SK-N-SH (cell line): ENCODE data around the gene TFR2. TPM values are rescaled to one million over a fixed set of nuclear protein-coding genes. Genes with fewer than 3 reads are reported as not detected.
A peak's percentile ranks its signal among the peaks of the same experiment; 100 is the strongest.

ENCODE experiments used
- CTCF ChIA-PET: fragments of 300-600, 350-600 bp; formaldehyde crosslinking; extraction: SDS; loops from one replicate; lab custom pipeline; 2021; lab: Yijun Ruan, JAX
- POLR2A ChIA-PET: fragments of 350-600 bp; sonication (Branson Sonifier 250); formaldehyde crosslinking; extraction: SDS; loops from one replicate; lab custom pipeline; 2020; ENCODE audit warnings: antibody characterized with exemption, inconsistent platforms; lab: Yijun Ruan, JAX
- DNase-seq: peaks from one replicate; pipeline ENCODE4 v3.0.0; 2012
- H2AFZ ChIP-seq: fragments of 200-600 bp; sonication (generic); 2 replicates; pipeline ENCODE4 v1.8.1; 2016; ENCODE audit warnings: antibody characterized with exemption, mild to moderate bottlenecking, low read depth
- H3F3A ChIP-seq: fragments of 200-600 bp; sonication (generic); replicated peaks from 2 replicates; pipeline ENCODE3; 2016; ENCODE audit warnings: antibody characterized with exemption, mild to moderate bottlenecking; ENCODE audit not compliant: insufficient read depth
- H3K27ac ChIP-seq, 2 experiments: fragments of 200-500 bp in 1 of 2; fragments of 200-600 bp in 1 of 2; sonication (Bioruptor generic) in 1 of 2; sonication (generic), shearing (Covaris generic) in 1 of 2; 2 replicates each; pipeline versions ENCODE4 v1.5.1 to v1.6.1; 2014 to 2016; ENCODE audit warnings: low read depth in 2 of 2, inconsistent platforms in 1 of 2, low read length in 1 of 2, mild to moderate bottlenecking in 1 of 2, mixed read lengths in 1 of 2
- H3K27me3 ChIP-seq: fragments of 200-600 bp; sonication (generic), shearing (Covaris generic); 2 replicates; pipeline ENCODE4 v1.6.1; 2016; ENCODE audit warnings: mixed run types; ENCODE audit not compliant: insufficient read depth
- H3K36me3 ChIP-seq, 2 experiments: fragments of 200-500 bp in 1 of 2; fragments of 200-600 bp in 1 of 2; sonication (Bioruptor generic) in 1 of 2; sonication (generic) in 1 of 2; replicated peaks in 1 of 2; 2 replicates each; pipeline versions ENCODE3 to v1.5.1; 2014 to 2016; ENCODE audit warnings: low read length in 1 of 2, mild to moderate bottlenecking in 1 of 2; ENCODE audit not compliant: insufficient read depth in 2 of 2, control insufficient read depth in 1 of 2
- H3K4me1 ChIP-seq, 2 experiments: fragments of 200-500 bp in 1 of 2; fragments of 200-600 bp in 1 of 2; sonication (Bioruptor generic) in 1 of 2; sonication (generic), shearing (Covaris generic) in 1 of 2; 2 replicates each; pipeline versions ENCODE4 v1.5.1 to v1.6.1; 2014 to 2016; ENCODE audit warnings: low read depth in 1 of 2, low read length in 1 of 2, mixed run types in 1 of 2; ENCODE audit not compliant: insufficient read depth in 2 of 2, control insufficient read depth in 1 of 2
- H3K4me2 ChIP-seq: fragments of 200-600 bp; sonication (generic), shearing (Covaris generic); 2 replicates; pipeline ENCODE4 v1.6.1; 2017; ENCODE audit warnings: mixed run types
- H3K4me3 ChIP-seq, 2 experiments: fragments of 200-500 bp in 1 of 2; fragments of 200-600 bp in 1 of 2; sonication (Bioruptor generic) in 1 of 2; sonication (generic), shearing (Covaris generic) in 1 of 2; 2 replicates each; pipeline versions ENCODE4 v1.5.1 to v1.8.1; 2014 to 2016; ENCODE audit warnings: low read depth in 2 of 2, inconsistent platforms in 1 of 2, low read length in 1 of 2, mild to moderate bottlenecking in 1 of 2, mixed read lengths in 1 of 2, moderate library complexity in 1 of 2
- H3K79me2 ChIP-seq: fragments of 200-600 bp; sonication (generic); 2 replicates; pipeline ENCODE4 v1.8.1; 2017; ENCODE audit warnings: mild to moderate bottlenecking; ENCODE audit not compliant: insufficient read depth
- H3K9ac ChIP-seq: fragments of 200-600 bp; sonication (generic); 2 replicates; pipeline ENCODE4 v1.6.1; 2017; ENCODE audit warnings: mixed run types
- H3K9me2 ChIP-seq: fragments of 200-600 bp; sonication (generic); 2 replicates; pipeline ENCODE4 v1.6.1; 2017; ENCODE audit warnings: mixed run types
- H3K9me3 ChIP-seq: fragments of 200-600 bp; sonication (generic); 2 replicates; pipeline ENCODE4 v1.6.1; 2017; ENCODE audit warnings: mixed run types, mild to moderate bottlenecking, moderate library complexity
- H4K20me1 ChIP-seq: fragments of 200-600 bp; sonication (generic); 2 replicates; pipeline ENCODE4 v1.6.1; 2017; ENCODE audit warnings: mild to moderate bottlenecking, mixed run types; ENCODE audit not compliant: insufficient read depth
- EP300 ChIP-seq, 2 experiments: IDR thresholded peaks; 2 replicates each; pipeline versions ENCODE4 v1.4.0 to v1.6.1; 2012; ENCODE audit warnings: borderline replicate concordance in 1 of 2, low read depth in 1 of 2, low read length in 1 of 2
- EZH2phosphoT487 ChIP-seq: fragments of 200-600 bp; sonication (generic); IDR thresholded peaks from 2 replicates; pipeline ENCODE4 v1.6.1; 2017; ENCODE audit warnings: low read depth, mixed run types, mild to moderate bottlenecking, antibody characterized with exemption, moderate library complexity, borderline replicate concordance
- FOSL2 ChIP-seq: IDR thresholded peaks from 2 replicates; pipeline ENCODE4 v1.4.0; 2012; ENCODE audit warnings: low read depth, mild to moderate bottlenecking, moderate library complexity, borderline replicate concordance
- FOXJ3 ChIP-seq: sonication (generic); formaldehyde crosslinking; IDR thresholded peaks from 2 replicates; pipeline ENCODE4 v1.5.1; 2020; ENCODE audit warnings: mild to moderate bottlenecking, missing genetic modification reagents
- GABPA ChIP-seq: IDR thresholded peaks from 2 replicates; pipeline ENCODE4 v1.4.0; 2012; ENCODE audit warnings: low read depth, mild to moderate bottlenecking
- JUND ChIP-seq: IDR thresholded peaks from 2 replicates; pipeline ENCODE4 v1.4.0; 2012
- MEF2A ChIP-seq: IDR thresholded peaks from 2 replicates; pipeline ENCODE4 v1.4.0; 2012; ENCODE audit warnings: low read depth, borderline replicate concordance
- MXI1 ChIP-seq: IDR thresholded peaks from 2 replicates; pipeline ENCODE4 v1.6.1; 2012; ENCODE audit warnings: mild to moderate bottlenecking, low read depth, low read length, improper control_type of control experiment
- NRF1 ChIP-seq: IDR thresholded peaks from 2 replicates; pipeline ENCODE4 v1.6.1; 2012; ENCODE audit warnings: low read depth, mild to moderate bottlenecking, low read length
- POLR2AphosphoS5 ChIP-seq: IDR thresholded peaks from 2 replicates; pipeline ENCODE4 v1.6.1; 2012; ENCODE audit warnings: low read depth, low read length
- RAD21 ChIP-seq: IDR thresholded peaks from 2 replicates; pipeline ENCODE4 v1.6.1; 2012; ENCODE audit warnings: mild to moderate bottlenecking, low read length
- RCOR1 ChIP-seq: fragments of 150-350 bp; IDR thresholded peaks from 2 replicates; pipeline ENCODE4 v1.6.1; 2017; ENCODE audit warnings: antibody characterized with exemption, low read length
- RFX5 ChIP-seq: IDR thresholded peaks from 2 replicates; pipeline ENCODE4 v1.6.1; 2012; ENCODE audit warnings: mild to moderate bottlenecking, improper control_type of control experiment, low read length
- RXRA ChIP-seq: IDR thresholded peaks from 2 replicates; pipeline ENCODE4 v1.4.0; 2012; ENCODE audit warnings: low read depth, mild to moderate bottlenecking, borderline replicate concordance
- SIN3A ChIP-seq: IDR thresholded peaks from 2 replicates; pipeline ENCODE4 v1.6.1; 2012; ENCODE audit warnings: low read depth, mild to moderate bottlenecking, low read length, moderate library complexity, borderline replicate concordance
- SMC3 ChIP-seq: IDR thresholded peaks from 2 replicates; pipeline ENCODE4 v1.6.1; 2012; ENCODE audit warnings: low read depth, low read length, improper control_type of control experiment
- TAF1 ChIP-seq: IDR thresholded peaks from 2 replicates; pipeline ENCODE4 v1.6.1; 2012; ENCODE audit warnings: low read depth, mild to moderate bottlenecking, low read length, moderate library complexity, borderline replicate concordance
- TCF12 ChIP-seq: IDR thresholded peaks from 2 replicates; pipeline ENCODE4 v1.4.0; 2012
- TEAD4 ChIP-seq: IDR thresholded peaks from 2 replicates; pipeline ENCODE4 v1.4.0; 2012; ENCODE audit warnings: mild to moderate bottlenecking, borderline replicate concordance; ENCODE audit not compliant: insufficient read depth
- YY1 ChIP-seq: IDR thresholded peaks from 2 replicates; pipeline ENCODE4 v1.4.0; 2012; ENCODE audit warnings: low read depth, mild to moderate bottlenecking
- WGBS: methylation state at CpG from one replicate; pipeline ENCODE4 v1.1.6; 2017; ENCODE audit warnings: low lambda C conversion rate; 5-methylcytosine and 5-hydroxymethylcytosine counted together
- polyA plus RNA-seq, 3 experiments: library from polyadenylated mRNA; depleted of rRNA; stranded (reverse); fragments of >200 nt; gene quantifications; 2 replicates each; pipeline ENCODE4 v1.2.3, GENCODE V29; 2012
- TF ChIP-seq, protein P1 (sequence below): fragments of 150-350 bp; IDR thresholded peaks from 2 replicates; pipeline ENCODE4 v1.6.1; 2016; ENCODE audit warnings: mild to moderate bottlenecking, low read depth, low read length
- TF ChIP-seq, protein P2 (sequence below): IDR thresholded peaks from 2 replicates; pipeline ENCODE4 v1.6.1; 2012; ENCODE audit warnings: mild to moderate bottlenecking, low read depth, low read length, moderate library complexity
- TF ChIP-seq, protein P3 (sequence below): fragments of 150-350 bp; IDR thresholded peaks from 2 replicates; pipeline ENCODE4 v1.6.1; 2017; ENCODE audit warnings: antibody characterized with exemption, low read length, low read depth, borderline replicate concordance
- TF ChIP-seq, protein P4 (sequence below): IDR thresholded peaks from 2 replicates; pipeline ENCODE4; 2012
- TF ChIP-seq, protein P5 (sequence below): IDR thresholded peaks from 2 replicates; pipeline ENCODE4 v1.4.0; 2012; ENCODE audit warnings: low read depth

TFR2 gene
- polyA plus RNA-seq, 1 of the 3 experiments (the other 2 are of a cell fraction), result 0.30 TPM

GRCh38 chr7:100675581-100676350 is 34.4 kb upstream of the TFR2 start:
- Histone ChIP-seq H3F3A (peaks cover 48% of the 10 kb centered on the region), H3K4me2 (peak overlapping the region; percentile 95), H3K9me2 (no peaks in the 10 kb centered on the region), H3K4me3 (peak overlapping the region; percentile 83 to 98), H4K20me1 (peaks cover 49% of the 10 kb centered on the region), H3K36me3 (peaks cover 23 to 41% of the 10 kb centered on the region in 2 experiments), H3K79me2 (peaks cover 49% of the 10 kb centered on the region), H3K4me1 (peaks cover 0 to 35% of the 10 kb centered on the region in 2 experiments; a peak in 1 of 4 replicates), H3K9ac (peak overlapping the region; percentile 87; the same call in 1 of the 2 replicates), H3K27ac (peak overlapping the region; percentile 66 to 90; a peak in 3 of 4 replicates), H2AFZ (no peak overlapping the region), H3K27me3 (no peaks in the 10 kb centered on the region), H3K9me3 (no peaks in the 10 kb centered on the region)
- POLR2A ChIA-PET, result interaction anchor here (0.6 to 6.3 kb wide), 6 partner anchors 15 to 73 kb away, joined by 3 to 23 read pairs (median 8); partner anchors contain the start of genes GIGYF1, MOSPD3 and PCOLCE
- DNase-seq, result peak; percentile 96
- CTCF ChIA-PET, result interaction anchor here (0.6 to 10.5 kb wide), 10 partner anchors 17 to 195 kb away, joined by 3 to 227 read pairs (median 4); partner anchors contain the start of genes GIGYF1, POP7 and SLC12A9
- WGBS, result 19% methylated on average over 33 of the region's 59 CpGs
- TF ChIP-seq MXI1 (peak; percentile 64), TCF12 (no peak), RFX5 (0 out of 2 replicates have a peak, but pooled peaks have one; percentile 50), TAF1 (peak; percentile 12; the same call in 1 of the 2 replicates), GABPA (peak; percentile 72), FOSL2 (no peak), YY1 (no peak), NRF1 (no peak), EP300 (IDR thresholded peaks at IDR 0.05; ENCODE audit: borderline replicate concordance in 1 of 2, low read depth in 1 of 2, low read length in 1 of 2) (no peak), POLR2AphosphoS5 (no peak; the same call in 1 of the 2 replicates), JUND (no peak), SIN3A (peak; percentile 89), FOXJ3 (CRISPR knock-in tag) (no peak), RAD21 (no peak), MEF2A (no peak), EZH2phosphoT487 (no peak), TEAD4 (no peak), SMC3 (no peak), RCOR1 (no peak; the same call in 1 of the 2 replicates), RXRA (no peak; the same call in 1 of the 2 replicates)
- TF ChIP-seq, protein P1, sequence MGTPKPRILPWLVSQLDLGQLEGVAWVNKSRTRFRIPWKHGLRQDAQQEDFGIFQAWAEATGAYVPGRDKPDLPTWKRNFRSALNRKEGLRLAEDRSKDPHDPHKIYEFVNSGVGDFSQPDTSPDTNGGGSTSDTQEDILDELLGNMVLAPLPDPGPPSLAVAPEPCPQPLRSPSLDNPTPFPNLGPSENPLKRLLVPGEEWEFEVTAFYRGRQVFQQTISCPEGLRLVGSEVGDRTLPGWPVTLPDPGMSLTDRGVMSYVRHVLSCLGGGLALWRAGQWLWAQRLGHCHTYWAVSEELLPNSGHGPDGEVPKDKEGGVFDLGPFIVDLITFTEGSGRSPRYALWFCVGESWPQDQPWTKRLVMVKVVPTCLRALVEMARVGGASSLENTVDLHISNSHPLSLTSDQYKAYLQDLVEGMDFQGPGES, result no peak
- TF ChIP-seq, protein P2, sequence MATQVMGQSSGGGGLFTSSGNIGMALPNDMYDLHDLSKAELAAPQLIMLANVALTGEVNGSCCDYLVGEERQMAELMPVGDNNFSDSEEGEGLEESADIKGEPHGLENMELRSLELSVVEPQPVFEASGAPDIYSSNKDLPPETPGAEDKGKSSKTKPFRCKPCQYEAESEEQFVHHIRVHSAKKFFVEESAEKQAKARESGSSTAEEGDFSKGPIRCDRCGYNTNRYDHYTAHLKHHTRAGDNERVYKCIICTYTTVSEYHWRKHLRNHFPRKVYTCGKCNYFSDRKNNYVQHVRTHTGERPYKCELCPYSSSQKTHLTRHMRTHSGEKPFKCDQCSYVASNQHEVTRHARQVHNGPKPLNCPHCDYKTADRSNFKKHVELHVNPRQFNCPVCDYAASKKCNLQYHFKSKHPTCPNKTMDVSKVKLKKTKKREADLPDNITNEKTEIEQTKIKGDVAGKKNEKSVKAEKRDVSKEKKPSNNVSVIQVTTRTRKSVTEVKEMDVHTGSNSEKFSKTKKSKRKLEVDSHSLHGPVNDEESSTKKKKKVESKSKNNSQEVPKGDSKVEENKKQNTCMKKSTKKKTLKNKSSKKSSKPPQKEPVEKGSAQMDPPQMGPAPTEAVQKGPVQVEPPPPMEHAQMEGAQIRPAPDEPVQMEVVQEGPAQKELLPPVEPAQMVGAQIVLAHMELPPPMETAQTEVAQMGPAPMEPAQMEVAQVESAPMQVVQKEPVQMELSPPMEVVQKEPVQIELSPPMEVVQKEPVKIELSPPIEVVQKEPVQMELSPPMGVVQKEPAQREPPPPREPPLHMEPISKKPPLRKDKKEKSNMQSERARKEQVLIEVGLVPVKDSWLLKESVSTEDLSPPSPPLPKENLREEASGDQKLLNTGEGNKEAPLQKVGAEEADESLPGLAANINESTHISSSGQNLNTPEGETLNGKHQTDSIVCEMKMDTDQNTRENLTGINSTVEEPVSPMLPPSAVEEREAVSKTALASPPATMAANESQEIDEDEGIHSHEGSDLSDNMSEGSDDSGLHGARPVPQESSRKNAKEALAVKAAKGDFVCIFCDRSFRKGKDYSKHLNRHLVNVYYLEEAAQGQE, result no peak
- TF ChIP-seq, protein P3, sequence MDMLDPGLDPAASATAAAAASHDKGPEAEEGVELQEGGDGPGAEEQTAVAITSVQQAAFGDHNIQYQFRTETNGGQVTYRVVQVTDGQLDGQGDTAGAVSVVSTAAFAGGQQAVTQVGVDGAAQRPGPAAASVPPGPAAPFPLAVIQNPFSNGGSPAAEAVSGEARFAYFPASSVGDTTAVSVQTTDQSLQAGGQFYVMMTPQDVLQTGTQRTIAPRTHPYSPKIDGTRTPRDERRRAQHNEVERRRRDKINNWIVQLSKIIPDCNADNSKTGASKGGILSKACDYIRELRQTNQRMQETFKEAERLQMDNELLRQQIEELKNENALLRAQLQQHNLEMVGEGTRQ, result no peak
- TF ChIP-seq, protein P4, sequence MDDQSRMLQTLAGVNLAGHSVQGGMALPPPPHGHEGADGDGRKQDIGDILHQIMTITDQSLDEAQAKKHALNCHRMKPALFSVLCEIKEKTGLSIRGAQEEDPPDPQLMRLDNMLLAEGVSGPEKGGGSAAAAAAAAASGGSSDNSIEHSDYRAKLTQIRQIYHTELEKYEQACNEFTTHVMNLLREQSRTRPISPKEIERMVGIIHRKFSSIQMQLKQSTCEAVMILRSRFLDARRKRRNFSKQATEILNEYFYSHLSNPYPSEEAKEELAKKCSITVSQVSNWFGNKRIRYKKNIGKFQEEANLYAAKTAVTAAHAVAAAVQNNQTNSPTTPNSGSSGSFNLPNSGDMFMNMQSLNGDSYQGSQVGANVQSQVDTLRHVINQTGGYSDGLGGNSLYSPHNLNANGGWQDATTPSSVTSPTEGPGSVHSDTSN, result no peak; the same call in 1 of the 2 replicates
- TF ChIP-seq, protein P5, sequence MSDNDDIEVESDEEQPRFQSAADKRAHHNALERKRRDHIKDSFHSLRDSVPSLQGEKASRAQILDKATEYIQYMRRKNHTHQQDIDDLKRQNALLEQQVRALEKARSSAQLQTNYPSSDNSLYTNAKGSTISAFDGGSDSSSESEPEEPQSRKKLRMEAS, result peak; percentile 39; the same call in 1 of the 2 replicates
